Measurements from ENCODE around the gene LCMT2. TPM values are rescaled to one million over a fixed set of nuclear protein-coding genes. Genes with fewer than 3 reads are reported as not detected.

LCMT2 gene
- total RNA-seq, 1 experiment from 2014 or later: 9.8 TPM

DNA sequence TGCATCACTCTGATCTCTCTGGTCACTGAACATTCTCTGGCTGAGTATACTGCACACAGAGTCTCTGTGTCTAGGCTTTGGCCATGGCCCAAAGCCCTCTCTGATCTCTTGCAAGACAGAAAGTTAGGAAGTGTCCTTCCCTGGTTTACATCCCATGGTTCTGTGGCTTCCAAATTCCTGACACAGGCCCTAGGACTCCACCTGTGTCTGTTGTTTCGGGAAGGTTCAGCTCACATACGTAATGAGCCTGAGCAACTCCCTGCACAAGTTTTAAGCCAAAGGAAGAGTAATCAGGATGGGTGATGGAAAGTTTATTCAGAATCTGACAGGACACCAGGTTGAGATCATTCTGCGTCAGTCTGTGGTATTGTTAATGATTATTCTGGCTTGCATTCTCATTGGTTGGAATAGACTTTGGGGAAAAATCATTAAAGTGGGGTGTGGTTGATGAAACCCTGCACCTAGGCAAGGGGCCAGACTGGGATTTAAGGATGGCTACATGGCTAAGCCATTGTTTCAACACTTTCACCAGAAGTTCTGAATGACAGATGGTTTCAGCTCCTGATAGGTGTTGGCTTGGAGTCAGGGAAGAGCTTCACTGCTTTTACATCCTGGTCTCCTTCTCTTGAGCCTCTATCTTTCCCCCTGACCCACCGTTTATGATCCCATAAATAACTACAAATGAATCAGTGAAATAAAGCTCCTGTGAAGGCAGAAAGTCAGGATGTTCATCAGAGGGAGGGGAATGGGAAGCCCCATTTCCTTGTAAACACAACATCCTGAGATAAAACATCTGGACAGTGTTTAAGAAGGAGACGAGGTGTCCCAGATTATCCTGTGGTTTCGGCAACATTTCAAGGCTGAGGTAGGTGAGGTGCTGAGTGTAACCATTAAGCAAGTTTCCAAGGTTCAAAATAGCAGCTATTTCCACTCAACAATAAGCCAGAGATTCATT is 14.1 kb downstream of the LCMT2 start:
- Mint-ChIP-seq H3K27me3 (ENCODE audit: insufficient read depth, unreplicated experiment) (peaks cover 44% of the 10 kb centered on the region), H3K4me3 (ENCODE audit: unreplicated experiment) (no peak overlapping the region), H3K36me3 (ENCODE audit: insufficient read depth, unreplicated experiment) (no peaks in the 10 kb centered on the region), H3K9me3 (ENCODE audit: unreplicated experiment) (no peaks in the 10 kb centered on the region), H3K27ac (ENCODE audit: low read depth, unreplicated experiment) (no peak overlapping the region), H3K4me1 (ENCODE audit: insufficient read depth, unreplicated experiment) (no peaks in the 10 kb centered on the region)
- intact Hi-C loops (cut with micrococcal nuclease): no loop called here
- POLR2A ChIA-PET: interaction anchor here (0.8 to 2.3 kb wide), 2 partner anchors 8 to 95 kb away, joined by 3 to 7 read pairs; no protein-coding TSS in a partner anchor
- no peak for DNase-seq (ENCODE audit: unreplicated experiment)
- no TSS peak for BruUV-seq (replicated peaks)
- CTCF ChIA-PET: interaction anchor here (0.6 to 1.1 kb wide), 2 partner anchors 8 to 303 kb away, joined by 3 to 4 read pairs; no protein-coding TSS in a partner anchor
- TF ChIP-seq, protein P1, sequence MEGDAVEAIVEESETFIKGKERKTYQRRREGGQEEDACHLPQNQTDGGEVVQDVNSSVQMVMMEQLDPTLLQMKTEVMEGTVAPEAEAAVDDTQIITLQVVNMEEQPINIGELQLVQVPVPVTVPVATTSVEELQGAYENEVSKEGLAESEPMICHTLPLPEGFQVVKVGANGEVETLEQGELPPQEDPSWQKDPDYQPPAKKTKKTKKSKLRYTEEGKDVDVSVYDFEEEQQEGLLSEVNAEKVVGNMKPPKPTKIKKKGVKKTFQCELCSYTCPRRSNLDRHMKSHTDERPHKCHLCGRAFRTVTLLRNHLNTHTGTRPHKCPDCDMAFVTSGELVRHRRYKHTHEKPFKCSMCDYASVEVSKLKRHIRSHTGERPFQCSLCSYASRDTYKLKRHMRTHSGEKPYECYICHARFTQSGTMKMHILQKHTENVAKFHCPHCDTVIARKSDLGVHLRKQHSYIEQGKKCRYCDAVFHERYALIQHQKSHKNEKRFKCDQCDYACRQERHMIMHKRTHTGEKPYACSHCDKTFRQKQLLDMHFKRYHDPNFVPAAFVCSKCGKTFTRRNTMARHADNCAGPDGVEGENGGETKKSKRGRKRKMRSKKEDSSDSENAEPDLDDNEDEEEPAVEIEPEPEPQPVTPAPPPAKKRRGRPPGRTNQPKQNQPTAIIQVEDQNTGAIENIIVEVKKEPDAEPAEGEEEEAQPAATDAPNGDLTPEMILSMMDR (IDR thresholded peaks at IDR 0.05; ENCODE audit: unreplicated experiment): no peak

DNA sequence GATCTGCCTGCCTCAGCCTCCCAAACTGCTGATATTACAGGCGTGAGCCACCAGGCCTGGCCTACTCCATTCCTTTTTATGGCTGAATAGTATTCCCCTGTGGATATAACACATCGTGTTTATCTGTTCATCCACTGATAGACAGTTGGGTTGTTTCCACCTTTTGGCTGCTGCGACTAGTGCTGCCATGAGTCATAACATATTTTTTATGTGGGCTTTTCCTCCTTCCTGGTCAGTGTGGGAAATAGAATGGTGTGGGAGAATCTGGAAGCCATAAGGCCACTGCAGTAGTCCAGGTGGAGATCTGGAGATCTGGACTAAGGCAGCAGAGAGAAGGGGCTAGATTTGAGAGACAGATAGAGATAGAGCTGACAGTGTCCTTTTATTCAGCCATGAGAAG is 16.2 kb downstream of the LCMT2 start:
- Mint-ChIP-seq H3K9me3 (ENCODE audit: unreplicated experiment) (no peaks in the 10 kb centered on the region), H3K27ac (ENCODE audit: low read depth, unreplicated experiment) (no peak overlapping the region), H3K36me3 (ENCODE audit: insufficient read depth, unreplicated experiment) (no peaks in the 10 kb centered on the region), H3K4me1 (ENCODE audit: insufficient read depth, unreplicated experiment) (no peaks in the 10 kb centered on the region), H3K27me3 (ENCODE audit: insufficient read depth, unreplicated experiment) (peaks cover 45% of the 10 kb centered on the region), H3K4me3 (ENCODE audit: unreplicated experiment) (no peak overlapping the region)
- ChIA-PET POLR2A (no interaction called here), CTCF (no interaction called here)
- intact Hi-C loops (cut with micrococcal nuclease): no loop called here
- no TSS peak for BruUV-seq (replicated peaks)
- no peak for DNase-seq (ENCODE audit: unreplicated experiment)
- TF ChIP-seq, protein P1 (IDR thresholded peaks at IDR 0.05; ENCODE audit: unreplicated experiment): no peak

- Mint-ChIP-seq H3K9me3 (ENCODE audit: unreplicated experiment) (no peaks in the 10 kb centered on the region), H3K4me1 (ENCODE audit: insufficient read depth, unreplicated experiment) (no peaks in the 10 kb centered on the region), H3K27ac (ENCODE audit: low read depth, unreplicated experiment) (no peak overlapping the region), H3K27me3 (ENCODE audit: insufficient read depth, unreplicated experiment) (peaks cover 62% of the 10 kb centered on the region), H3K4me3 (ENCODE audit: unreplicated experiment) (no peak overlapping the region), H3K36me3 (ENCODE audit: insufficient read depth, unreplicated experiment) (no peaks in the 10 kb centered on the region)
- ChIA-PET POLR2A (interaction anchor here (0.9 to 1.4 kb wide), 3 partner anchors 12 to 45 kb away, joined by 3 read pairs; no protein-coding TSS in a partner anchor), CTCF (interaction anchor here (0.9 to 1.1 kb wide), 2 partner anchors 13 to 87 kb away, joined by 3 read pairs; no protein-coding TSS in a partner anchor)
- BruUV-seq (replicated peaks): no TSS peak
- DNase-seq (ENCODE audit: unreplicated experiment): no peak
- TF ChIP-seq, protein P1 (IDR thresholded peaks at IDR 0.05; ENCODE audit: unreplicated experiment): no peak
- intact Hi-C loops (cut with micrococcal nuclease): no loop called here
Observed at GRCh38 chr15:43312378-43312777, 18.0 kb downstream of the LCMT2 start.

DNA sequence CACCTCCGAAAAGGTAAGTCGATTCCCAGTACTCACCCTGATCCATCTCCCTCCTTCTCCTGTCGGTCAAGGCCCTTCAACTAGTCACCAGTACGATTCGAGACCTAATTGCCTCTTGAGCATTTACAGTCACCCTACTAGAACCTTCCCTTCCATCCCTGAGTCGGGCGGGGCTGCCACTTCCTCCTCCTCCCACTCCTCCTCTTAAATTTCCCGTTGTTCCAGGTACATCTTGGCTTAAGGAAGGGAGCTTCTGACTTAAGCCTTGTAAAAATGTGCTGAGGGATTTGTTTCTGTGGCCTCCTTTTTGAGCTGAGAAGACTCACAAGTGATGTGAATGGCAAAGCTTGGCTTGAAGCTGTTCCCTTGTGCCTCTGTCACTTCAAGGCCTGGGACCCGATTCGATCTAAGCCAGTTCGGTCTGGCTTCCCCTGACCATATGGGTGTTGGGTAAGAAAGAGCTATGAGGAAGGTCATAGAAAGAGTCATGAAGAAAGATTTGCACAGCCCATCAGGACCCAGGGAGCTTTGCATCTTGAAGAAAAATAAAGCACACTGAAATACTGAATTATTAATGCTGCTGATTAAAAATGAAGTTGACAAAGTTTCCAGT is 28.1 kb downstream of the LCMT2 start, which contains the start of gene TGM7:
TSS of gene TGM7 (minus strand) at position 51 of the 613 bp plus-strand sequence.
- CTCF ChIA-PET: interaction anchor here (0.6 to 1.1 kb wide), 3 partner anchors 17 to 1258 kb away, joined by 3 to 7 read pairs (median 3); no protein-coding TSS in a partner anchor
- no peak for DNase-seq (ENCODE audit: unreplicated experiment)
- no TSS peak for BruUV-seq (replicated peaks)
- POLR2A ChIA-PET: interaction anchor here (1.2 kb wide), 1 partner anchor 198 kb away, joined by 3 read pairs; no protein-coding TSS in a partner anchor
- no peaks in the 10 kb centered on the region for H3K4me1 Mint-ChIP-seq (ENCODE audit: insufficient read depth, unreplicated experiment)
- H3K36me3 Mint-ChIP-seq (ENCODE audit: insufficient read depth, unreplicated experiment): no peaks in the 10 kb centered on the region
- H3K4me3 Mint-ChIP-seq (ENCODE audit: unreplicated experiment): no peak within 1 kb of the TSS
- TF ChIP-seq, protein P1 (IDR thresholded peaks at IDR 0.05; ENCODE audit: unreplicated experiment): no peak
- no peaks in the 10 kb centered on the region for H3K9me3 Mint-ChIP-seq (ENCODE audit: unreplicated experiment)
- peaks cover 56% of the 10 kb centered on the region for H3K27me3 Mint-ChIP-seq (ENCODE audit: insufficient read depth, unreplicated experiment)
- no peak within 1 kb of the TSS for H3K27ac Mint-ChIP-seq (ENCODE audit: low read depth, unreplicated experiment)
- intact Hi-C loops (cut with micrococcal nuclease): no loop called here

All from MCF 10A (cell line).